ENCODE results near the gene ZNF710.
"Not testable (repeated sequence)": the region's sequence is repeated elsewhere in the genome, so short reads cannot be mapped to it uniquely, and the experiment has no call there.

Gene ZNF710

GRCh38 chr15:90101969-90102890 is 101.1 kb downstream of the ZNF710 start, which contains the start of gene IDH2:
Gene IDH2 (minus strand): TSS chr15:90102468. CDS start chr15:90102390, 78 bp downstream.
- peak; percentile 57 for DNase-seq (ENCODE audit: low read depth)

- no peak for DNase-seq (ENCODE audit: low read depth)
These were observed 102.7 kb downstream of the ZNF710 start for GRCh38 chr15:90103701-90104329.

- no peak for DNase-seq (ENCODE audit: low read depth)
These were observed 103.4 kb downstream of the ZNF710 start for GRCh38 chr15:90104551-90104950.

GRCh38 chr15:90105521-90105920 is 104.4 kb downstream of the ZNF710 start:
- no peak for DNase-seq (ENCODE audit: low read depth)

- no peak for DNase-seq (ENCODE audit: low read depth)
These were observed 105.5 kb downstream of the ZNF710 start for GRCh38 chr15:90106522-90107117.

- DNase-seq (ENCODE audit: low read depth) = not testable (repeated sequence)
These were observed 106.9 kb downstream of the ZNF710 start for GRCh38 chr15:90108038-90108437.

GRCh38 chr15:90109163-90109751 is 108.1 kb downstream of the ZNF710 start:
- DNase-seq (ENCODE audit: low read depth) = not testable (repeated sequence)

- DNase-seq (ENCODE audit: low read depth) = no peak
These were observed 112.0 kb downstream of the ZNF710 start for GRCh38 chr15:90113166-90113565.

- DNase-seq (ENCODE audit: low read depth) = no peak
These were observed 113.4 kb downstream of the ZNF710 start for GRCh38 chr15:90114451-90114901.

- no peak for DNase-seq (ENCODE audit: low read depth)
These were observed 114.7 kb downstream of the ZNF710 start for GRCh38 chr15:90115783-90116182.

- DNase-seq (ENCODE audit: low read depth) = no peak
These were observed 118.2 kb downstream of the ZNF710 start for GRCh38 chr15:90119367-90119766.

GRCh38 chr15:90121086-90121485 is 120.0 kb downstream of the ZNF710 start:
- DNase-seq (ENCODE audit: low read depth) = no peak

- DNase-seq (ENCODE audit: low read depth) = no peak
These were observed 123.4 kb downstream of the ZNF710 start for GRCh38 chr15:90124507-90124906.

GRCh38 chr15:90126022-90126421 is 124.9 kb downstream of the ZNF710 start:
- DNase-seq (ENCODE audit: low read depth) = no peak

GRCh38 chr15:90126596-90127435 is 125.7 kb downstream of the ZNF710 start:
- no peak for DNase-seq (ENCODE audit: low read depth)

GRCh38 chr15:90130291-90130690 is 129.2 kb downstream of the ZNF710 start:
- DNase-seq (ENCODE audit: low read depth) = no peak

All from T follicular helper cell (primary cell).